DND-41 (cell line): Measurements from ENCODE around the gene PAQR7.

ENCODE experiments used
- CTCF ChIP-seq: IDR thresholded peaks from 2 replicates; pipeline ENCODE4 v1.5.1; 2012; ENCODE audit warnings: borderline replicate concordance, low read length, moderate library complexity, mild to moderate bottlenecking; ENCODE audit not compliant: poor library complexity, severe bottlenecking; ENCODE audit errors: extremely low read depth
- EZH2 ChIP-seq: IDR thresholded peaks from 3 replicates; pipeline ENCODE4 v1.6.1; 2012; ENCODE audit warnings: borderline replicate concordance, low read depth, mild to moderate bottlenecking, moderate library complexity, low read length, inconsistent platforms; ENCODE audit not compliant: severe bottlenecking

GRCh38 chr1:25834894-25835293 is 40.6 kb downstream of the PAQR7 start:
- TF ChIP-seq CTCF: no peak
- TF ChIP-seq EZH2: no peak
